Measurements from ENCODE around the gene SLC9A3.

SLC9A3 gene

DNA sequence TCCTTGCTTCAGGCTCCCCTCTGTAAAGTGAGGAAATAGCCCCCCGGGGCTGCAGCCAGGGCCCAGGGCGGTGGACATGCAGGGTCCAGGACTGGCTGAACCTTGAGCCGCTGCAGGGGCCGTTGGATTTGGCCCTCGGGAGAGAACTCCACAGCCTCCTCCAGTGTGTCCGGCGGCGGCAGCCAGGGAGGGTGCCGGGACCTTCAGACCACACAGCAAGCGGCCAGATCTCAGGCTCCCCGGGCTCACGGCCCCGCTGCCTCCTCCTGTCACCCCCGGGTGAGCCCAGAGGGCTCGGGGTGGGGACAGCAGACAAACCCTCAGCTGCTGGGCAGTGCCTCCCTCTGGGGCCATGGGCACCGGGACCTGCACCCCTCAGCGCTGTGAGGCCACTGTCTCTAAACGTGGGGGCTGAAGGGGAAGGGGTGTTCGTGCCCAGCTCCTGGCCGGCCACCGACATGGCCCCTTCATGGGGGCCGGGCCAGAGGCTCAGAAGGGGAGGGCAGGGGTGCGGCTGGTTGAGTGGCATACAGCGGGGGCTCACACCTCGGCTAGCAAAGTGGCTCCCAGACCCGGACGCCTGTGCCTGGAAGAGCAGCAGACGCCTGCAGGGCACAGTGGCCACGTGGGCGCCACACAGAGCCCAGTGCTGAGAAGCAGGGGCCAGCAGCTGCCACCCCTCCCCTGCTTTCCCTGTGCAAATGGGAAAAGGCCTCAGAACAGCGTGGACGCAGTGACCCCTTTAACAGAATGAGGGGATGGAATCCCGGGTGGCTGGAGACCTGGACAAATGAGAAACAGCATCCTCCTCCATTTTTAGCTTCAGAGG is 19.7 kb downstream of the SLC9A3 start:
- TF ChIP-seq, protein P1, sequence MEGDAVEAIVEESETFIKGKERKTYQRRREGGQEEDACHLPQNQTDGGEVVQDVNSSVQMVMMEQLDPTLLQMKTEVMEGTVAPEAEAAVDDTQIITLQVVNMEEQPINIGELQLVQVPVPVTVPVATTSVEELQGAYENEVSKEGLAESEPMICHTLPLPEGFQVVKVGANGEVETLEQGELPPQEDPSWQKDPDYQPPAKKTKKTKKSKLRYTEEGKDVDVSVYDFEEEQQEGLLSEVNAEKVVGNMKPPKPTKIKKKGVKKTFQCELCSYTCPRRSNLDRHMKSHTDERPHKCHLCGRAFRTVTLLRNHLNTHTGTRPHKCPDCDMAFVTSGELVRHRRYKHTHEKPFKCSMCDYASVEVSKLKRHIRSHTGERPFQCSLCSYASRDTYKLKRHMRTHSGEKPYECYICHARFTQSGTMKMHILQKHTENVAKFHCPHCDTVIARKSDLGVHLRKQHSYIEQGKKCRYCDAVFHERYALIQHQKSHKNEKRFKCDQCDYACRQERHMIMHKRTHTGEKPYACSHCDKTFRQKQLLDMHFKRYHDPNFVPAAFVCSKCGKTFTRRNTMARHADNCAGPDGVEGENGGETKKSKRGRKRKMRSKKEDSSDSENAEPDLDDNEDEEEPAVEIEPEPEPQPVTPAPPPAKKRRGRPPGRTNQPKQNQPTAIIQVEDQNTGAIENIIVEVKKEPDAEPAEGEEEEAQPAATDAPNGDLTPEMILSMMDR (conservative IDR thresholded peaks at IDR 0.05) = no peak
- H3K27ac ChIP-seq = no peak overlapping the region

DNA sequence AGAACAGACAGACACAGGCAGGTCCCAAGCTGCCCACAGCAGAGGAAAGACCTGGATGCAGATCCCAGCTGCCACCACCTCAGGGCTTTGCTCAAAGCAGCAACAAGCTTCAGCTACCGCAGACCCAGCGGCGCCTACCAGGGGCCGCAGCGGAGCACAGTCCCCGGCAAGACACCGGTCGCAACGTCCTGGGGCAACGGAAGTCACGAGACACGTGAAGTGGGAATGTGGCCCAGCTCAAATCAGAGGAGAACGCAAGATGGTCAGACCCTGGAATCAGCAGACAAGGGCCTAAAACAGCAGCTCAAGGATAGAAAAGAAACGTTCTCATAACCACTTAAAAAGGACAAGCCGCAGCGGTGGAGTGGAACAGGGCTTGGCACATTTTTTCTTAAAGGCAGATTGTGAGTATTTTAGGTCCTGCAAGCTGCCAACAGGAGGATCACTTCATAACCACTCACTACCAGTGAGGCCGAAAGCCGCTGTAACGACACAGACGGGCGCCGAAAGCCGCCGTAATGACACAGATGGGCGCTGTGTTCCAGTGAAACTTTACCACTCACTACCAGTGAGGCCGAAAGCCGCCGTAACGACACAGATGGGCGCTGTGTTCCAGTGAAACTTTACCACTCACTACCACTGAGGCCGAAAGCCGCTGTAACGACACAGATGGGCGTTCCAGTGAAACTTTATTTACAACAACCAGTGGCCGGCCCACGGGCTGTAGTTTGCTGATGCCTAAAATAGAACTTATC is 21.7 kb downstream of the SLC9A3 start:
- TF ChIP-seq, protein P1 (conservative IDR thresholded peaks at IDR 0.05) = no peak
- no peak overlapping the region for H3K27ac ChIP-seq

DNA sequence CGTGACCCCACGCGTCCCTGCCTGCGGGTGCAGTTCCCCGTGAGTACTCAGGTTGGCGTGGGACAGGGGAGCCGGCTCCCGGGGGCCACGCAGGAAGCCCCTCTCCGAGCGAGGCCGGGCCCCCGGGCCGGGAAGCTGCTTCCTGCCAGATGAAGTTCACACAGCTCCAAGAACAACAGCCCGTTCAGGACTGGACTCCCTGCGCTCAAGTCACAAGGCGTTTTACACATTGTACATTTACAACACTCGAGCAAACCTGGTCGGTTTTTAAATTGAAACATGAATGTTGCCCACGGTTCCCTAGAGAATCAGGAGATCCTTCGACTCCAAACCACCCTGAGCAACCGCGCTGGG is 22.4 kb downstream of the SLC9A3 start:
- no peak overlapping the region for H3K27ac ChIP-seq
- TF ChIP-seq, protein P1 (conservative IDR thresholded peaks at IDR 0.05) = no peak

DNA sequence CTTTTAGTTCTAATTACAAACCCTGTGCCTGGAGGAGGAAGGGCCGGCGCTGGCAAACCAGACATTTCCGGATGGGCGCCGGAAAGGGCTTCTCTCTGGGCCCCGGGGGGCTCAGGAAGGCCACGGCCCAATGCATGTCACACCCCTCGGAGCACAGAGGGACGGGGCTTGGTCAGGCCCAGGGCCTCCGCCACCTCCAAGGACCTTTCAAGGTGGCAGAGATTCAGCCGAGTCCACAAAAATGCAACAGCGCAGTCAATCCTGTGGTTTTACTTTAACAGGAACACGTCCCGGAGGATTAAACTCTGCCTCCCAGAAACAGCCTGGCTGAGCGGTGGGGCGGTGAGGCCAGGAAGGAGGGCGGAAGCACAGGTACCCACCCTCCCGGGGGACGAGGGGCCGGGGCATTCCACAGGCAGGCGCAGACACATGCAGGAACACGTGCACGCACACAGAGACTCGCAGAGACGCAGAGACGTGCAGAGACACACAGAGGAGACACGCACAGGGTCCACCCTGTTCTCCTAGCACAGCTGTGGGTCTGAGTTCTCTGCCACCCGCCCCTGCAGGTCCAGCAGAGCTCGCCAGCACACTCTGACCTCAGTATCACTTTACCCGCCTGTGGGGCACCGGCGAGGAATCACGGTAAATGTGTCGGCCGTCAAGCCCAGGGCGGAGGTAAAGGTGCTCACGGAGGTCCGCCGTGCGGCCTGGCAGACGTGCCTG is 23.0 kb downstream of the SLC9A3 start:
- TF ChIP-seq, protein P1 (conservative IDR thresholded peaks at IDR 0.05) = no peak

DNA sequence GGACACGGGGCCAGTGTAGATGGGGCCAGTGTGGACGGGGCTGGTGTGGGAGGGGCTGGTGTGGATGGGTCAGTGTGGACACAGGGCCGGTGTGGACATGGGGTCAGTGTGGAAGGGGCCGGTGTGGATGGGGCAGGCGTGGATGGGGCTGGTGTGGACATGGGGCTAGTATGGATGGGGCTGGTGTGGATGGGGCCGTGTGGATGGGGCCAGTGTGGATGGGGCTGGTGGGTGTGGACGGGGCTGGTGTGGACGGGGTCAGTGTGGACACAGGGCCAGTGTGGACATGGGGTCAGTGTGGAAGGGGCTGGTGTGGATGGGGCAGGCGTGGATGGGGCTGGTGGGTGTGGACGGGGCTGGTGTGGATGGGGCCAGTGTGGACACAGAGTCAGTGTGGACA is 23.8 kb downstream of the SLC9A3 start:
- TF ChIP-seq, protein P1 (conservative IDR thresholded peaks at IDR 0.05) = no peak
- no peak overlapping the region for H3K27ac ChIP-seq

More for the DNA sequence above, 23.0 kb downstream of the SLC9A3 start:
- H3K27ac ChIP-seq = no peak overlapping the region

DNA sequence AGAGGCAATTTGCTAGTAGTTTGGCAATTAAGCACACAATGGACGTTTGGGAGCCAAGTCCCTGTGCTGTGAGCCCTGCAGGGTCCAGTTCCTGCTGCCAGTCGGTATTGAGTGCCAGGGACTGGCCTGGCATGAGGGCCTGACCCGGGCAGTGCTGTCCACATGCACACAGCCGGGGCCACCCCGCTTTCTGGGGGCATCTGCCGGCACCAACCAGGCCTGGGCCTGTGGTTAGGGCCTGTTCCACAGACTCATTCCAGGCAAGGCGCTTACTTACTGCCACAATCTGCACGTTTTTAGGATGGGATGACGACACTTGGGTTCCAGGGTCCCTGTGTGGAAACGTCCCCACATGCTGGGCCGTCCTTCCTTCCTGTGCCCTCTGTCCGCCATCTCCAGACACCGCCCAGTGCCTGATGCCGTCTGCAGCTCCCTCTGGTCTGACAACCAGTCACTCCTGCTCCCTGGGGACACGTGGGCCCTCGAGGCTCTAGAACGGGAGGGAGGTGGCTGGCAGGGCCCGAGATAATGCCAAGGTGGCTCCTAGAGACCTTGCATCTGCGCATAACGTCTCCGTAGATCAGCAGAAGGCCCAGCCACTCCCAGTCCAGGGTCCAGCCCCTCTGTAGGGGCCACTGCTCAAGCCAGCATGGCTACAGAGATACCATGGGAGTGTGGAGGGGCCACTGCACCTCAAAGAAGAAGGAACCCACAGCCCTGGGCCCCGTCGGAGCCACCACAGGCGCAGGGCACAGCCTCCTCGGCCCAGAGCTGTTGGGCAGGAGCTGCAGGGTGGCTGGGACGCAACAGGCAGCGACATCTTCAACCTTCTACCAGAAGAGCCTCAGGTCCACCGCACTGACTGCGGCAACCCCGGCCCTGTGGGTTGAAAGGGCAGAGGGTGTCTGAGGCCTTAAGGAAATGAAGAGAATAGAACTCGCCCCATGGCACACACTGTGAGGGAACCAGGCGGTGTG is 24.7 kb downstream of the SLC9A3 start:
- TF ChIP-seq, protein P1 (conservative IDR thresholded peaks at IDR 0.05) = no peak
- no peak overlapping the region for H3K27ac ChIP-seq

All from VCaP (cell line).